ENCODE results near the gene FOXC1.

FOXC1 gene

DNA sequence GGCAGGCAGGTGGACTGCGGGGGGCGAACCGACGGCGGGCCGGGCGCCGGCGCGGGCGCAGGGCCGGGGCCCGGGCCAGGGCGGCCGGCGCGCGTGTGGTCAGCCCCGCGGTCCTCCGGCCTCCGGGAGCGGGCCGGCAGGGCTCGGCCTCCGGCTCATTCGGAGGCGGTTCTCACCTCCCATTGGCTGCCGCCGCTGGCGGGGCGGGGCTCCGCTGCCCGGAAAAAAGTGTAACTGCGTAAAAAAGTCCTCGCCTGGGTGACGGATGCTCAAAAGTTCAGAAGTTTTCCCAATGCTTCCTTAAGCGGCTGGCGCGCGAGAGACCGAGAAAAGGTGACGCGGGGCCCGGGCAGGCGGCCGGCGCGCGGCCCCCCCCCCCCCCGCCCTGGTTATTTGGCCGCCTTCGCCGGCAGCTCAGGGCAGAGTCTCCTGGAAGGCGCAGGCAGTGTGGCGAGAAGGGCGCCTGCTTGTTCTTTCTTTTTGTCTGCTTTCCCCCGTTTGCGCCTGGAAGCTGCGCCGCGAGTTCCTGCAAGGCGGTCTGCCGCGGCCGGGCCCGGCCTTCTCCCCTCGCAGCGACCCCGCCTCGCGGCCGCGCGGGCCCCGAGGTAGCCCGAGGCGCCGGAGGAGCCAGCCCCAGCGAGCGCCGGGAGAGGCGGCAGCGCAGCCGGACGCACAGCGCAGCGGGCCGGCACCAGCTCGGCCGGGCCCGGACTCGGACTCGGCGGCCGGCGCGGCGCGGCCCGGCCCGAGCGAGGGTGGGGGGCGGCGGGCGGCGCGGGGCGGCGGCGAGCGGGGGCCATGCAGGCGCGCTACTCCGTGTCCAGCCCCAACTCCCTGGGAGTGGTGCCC is at the start of gene FOXC1:
Gene FOXC1 (plus strand): TSS at position 268 of the 849 bp plus-strand sequence. CDS start 531 bp downstream, at position 799.
- peak; percentile 31 for DNase-seq (ENCODE audit: low spot score)

DNA sequence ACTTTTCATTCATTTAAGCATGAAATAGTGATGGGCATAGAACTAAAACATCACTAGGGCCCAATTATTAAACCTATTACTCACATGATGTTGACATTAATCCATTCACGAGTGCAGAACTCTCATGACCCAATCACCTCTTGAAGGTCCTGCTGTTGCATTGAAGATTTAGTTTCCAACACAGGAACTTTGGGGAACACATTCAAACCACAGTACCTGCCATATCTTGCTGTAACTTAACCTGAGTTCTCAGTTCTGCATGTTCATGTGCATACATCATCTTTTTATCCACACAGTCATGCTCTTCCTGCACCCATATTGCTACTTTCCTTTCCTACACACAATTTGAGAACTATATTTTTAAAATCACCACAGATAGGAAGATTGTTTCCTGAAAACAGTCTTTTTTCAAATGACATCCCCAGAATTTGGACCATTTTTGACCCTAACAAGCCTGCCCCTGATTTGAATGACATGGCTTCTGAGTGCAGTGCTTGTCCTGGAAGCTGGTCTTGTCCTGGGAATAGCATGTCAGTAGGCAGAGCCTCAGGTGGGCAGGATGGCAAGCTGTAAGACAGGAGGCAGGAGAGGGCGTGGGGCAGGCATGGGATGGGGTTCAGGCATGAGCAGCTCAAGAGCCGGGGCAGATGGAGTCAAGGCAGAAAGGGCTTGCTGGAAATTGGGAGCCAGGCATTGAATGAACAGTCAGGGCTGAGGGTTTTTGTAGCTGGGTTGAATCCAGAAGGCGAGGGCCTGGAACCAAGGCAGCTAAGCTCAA is 49.2 kb upstream of the FOXC1 start:
- DNase-seq (ENCODE audit: low spot score) = no peak

DNA sequence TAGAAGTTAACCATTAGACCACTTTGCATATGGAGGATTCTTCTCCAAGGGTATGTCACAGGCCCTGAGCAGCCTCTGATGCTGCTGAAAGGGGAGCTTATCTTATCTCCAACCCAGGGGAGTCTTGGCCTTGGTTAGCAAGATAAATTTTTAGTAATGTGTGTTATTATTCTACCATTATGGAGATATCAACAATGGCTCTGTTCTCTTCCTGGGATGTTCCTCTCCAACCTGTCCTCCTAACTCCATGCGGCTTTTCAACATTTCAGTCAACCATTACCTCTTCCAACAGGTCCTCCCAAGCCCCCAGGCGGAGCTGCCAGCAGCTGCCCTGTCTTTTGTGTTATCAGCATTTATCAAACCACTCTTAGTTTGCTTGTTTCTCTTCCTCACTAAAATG is 48.4 kb upstream of the FOXC1 start:
- no peak for DNase-seq (ENCODE audit: low spot score)

GRCh38 chr6:1562171-1562955 is 47.4 kb upstream of the FOXC1 start:
- DNase-seq (ENCODE audit: low spot score) = no peak

DNA sequence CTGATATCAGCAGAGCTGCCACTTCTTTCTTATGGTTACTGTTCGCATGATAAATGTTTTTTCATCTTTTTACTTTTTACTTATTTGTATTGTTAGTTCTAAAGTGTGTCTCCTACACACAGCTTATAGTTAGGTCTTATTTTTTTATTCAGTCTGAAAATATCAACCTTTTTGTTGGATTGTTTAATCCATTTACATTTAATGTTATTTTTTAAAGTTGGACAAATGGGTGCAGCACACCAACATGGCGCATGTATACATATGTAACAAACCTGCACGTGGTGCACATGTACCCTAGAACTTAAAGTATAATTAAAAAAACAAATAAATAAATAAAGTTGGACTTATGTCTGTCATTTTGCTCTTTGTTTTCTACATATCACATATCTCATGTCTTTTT is 40.3 kb upstream of the FOXC1 start:
- no peak for DNase-seq (ENCODE audit: low spot score)

DNA sequence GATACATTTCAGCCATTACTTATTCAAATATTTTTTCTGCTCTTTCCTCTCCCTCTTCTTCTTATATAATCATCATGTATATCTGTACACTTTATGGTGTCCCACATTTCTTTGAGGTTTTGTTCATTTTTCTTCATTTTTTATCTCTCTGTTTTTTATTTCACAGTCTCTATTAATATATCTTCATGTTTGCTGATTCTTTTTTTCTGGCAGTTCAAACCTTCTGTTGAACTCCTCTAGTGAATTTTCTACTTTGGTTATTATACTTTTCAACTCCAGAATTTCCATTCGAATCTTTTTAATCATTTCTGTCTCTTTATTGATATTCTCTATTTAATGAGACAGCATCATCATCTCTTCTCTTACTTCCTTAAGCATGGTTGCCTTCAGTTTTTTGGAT is 38.9 kb upstream of the FOXC1 start:
- no peak for DNase-seq (ENCODE audit: low spot score)

GRCh38 chr6:1572892-1573291 is 36.8 kb upstream of the FOXC1 start:
- DNase-seq (ENCODE audit: low spot score) = no peak

DNA sequence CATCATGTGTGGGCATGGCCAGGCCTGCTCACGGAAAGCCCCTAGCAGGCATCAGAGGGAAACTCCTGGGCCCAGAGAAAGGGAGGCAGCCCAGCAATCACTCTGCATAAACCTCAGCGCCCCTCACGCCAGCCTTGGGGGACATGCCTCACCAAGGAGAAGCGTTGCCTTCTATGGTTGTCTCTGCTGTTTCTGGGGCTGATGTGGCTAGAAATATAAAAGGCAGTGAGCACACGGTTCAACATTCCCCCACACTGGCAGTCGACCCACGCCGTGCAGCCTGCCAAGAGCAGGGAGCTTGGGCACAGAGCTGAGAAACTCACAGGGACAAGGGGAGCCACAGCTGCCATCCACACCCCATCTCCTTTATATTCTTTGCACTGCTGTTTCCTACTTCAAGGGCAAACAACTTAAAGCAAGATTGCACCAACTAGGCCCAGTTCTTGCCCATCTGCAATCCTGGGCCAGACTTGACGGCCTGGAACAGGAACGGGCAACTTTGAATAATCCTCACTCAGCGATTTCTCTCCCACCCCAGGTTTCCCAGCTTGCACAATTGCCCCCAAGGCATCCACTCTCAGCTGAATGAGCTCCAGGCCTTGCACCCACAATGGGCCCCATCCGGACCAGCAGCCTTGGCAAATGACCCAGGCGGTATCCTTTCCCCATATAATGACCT is 35.5 kb upstream of the FOXC1 start:
- DNase-seq (ENCODE audit: low spot score) = peak; percentile 64

GRCh38 chr6:1574890-1575209 is 34.9 kb upstream of the FOXC1 start:
- no peak for DNase-seq (ENCODE audit: low spot score)

GRCh38 chr6:1575210-1576041 is 34.3 kb upstream of the FOXC1 start:
- no peak for DNase-seq (ENCODE audit: low spot score)

GRCh38 chr6:1576166-1576565 is 33.5 kb upstream of the FOXC1 start:
- no peak for DNase-seq (ENCODE audit: low spot score)

DNA sequence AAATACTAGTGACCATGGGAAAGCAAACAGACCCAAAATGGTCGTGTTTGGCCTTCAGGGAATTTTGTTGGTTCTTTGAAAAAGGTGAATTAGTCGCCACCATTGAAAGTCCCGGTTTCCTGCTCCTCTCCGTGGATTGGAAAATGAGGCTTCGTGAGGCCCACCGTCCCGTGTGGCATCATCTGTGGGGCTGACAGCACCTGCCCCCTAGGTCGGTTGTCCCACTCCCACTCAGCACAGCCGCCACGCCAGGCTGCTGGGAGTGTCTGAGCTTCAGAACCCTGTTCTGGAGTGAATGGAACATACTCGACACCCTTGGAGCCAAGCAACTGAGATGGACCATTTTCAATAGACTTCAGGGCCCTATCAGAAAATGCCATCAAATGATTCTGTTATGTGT is 33.0 kb upstream of the FOXC1 start:
- no peak for DNase-seq (ENCODE audit: low spot score)

DNA sequence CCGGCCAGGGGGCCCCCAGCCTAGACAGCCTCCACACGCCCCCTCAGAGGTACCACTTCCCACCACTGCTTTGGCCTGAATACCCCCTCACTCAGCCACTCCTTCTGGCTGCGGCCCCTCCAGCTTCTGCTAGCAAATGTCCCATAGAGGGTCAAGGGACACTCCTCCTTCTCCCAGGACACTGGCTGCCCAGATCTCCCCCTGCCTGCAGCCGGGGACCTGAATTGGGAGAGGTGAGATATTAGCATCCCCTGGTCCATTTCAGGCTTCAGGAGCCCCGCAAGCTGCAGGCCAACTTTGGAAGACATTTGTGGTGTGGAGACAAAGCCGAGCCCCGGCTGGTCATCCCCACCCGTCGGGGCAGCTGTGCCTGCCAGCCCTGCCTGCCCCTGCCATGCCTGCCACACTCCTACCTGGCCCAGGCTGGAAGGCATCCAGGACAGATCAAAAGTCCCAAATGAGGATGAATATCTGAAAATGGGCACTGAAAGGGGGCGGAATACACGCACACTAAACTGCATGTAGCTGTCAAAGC is 32.5 kb upstream of the FOXC1 start:
- DNase-seq (ENCODE audit: low spot score) = no peak

- no peak for DNase-seq (ENCODE audit: low spot score)
These were observed 31.6 kb upstream of the FOXC1 start for GRCh38 chr6:1577896-1578745.

- no peak for DNase-seq (ENCODE audit: low spot score)
These were observed 30.6 kb upstream of the FOXC1 start for GRCh38 chr6:1579096-1579495.

- DNase-seq (ENCODE audit: low spot score) = no peak
These were observed 29.6 kb upstream of the FOXC1 start for GRCh38 chr6:1580109-1580508.

DNA sequence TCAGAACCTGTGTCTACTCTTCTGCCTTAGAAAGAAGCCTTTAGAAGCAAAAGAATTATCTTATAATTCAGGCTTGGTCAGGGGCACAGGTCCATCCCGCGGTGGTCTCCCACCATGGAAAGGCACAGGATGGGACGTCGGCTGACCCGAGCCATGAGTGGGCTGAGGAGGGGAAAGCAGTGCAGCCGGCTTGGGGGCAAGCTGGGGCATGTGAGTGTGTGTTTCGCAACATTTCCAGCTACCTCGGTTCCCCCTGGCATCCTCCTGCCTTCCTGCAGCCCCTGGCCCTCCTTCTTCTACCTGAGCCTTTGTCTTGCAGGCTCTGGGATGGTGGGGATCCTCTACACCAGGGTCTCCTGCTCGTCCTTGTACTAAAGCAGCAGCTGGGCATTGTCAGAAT is 29.1 kb upstream of the FOXC1 start:
- DNase-seq (ENCODE audit: low spot score) = no peak

DNA sequence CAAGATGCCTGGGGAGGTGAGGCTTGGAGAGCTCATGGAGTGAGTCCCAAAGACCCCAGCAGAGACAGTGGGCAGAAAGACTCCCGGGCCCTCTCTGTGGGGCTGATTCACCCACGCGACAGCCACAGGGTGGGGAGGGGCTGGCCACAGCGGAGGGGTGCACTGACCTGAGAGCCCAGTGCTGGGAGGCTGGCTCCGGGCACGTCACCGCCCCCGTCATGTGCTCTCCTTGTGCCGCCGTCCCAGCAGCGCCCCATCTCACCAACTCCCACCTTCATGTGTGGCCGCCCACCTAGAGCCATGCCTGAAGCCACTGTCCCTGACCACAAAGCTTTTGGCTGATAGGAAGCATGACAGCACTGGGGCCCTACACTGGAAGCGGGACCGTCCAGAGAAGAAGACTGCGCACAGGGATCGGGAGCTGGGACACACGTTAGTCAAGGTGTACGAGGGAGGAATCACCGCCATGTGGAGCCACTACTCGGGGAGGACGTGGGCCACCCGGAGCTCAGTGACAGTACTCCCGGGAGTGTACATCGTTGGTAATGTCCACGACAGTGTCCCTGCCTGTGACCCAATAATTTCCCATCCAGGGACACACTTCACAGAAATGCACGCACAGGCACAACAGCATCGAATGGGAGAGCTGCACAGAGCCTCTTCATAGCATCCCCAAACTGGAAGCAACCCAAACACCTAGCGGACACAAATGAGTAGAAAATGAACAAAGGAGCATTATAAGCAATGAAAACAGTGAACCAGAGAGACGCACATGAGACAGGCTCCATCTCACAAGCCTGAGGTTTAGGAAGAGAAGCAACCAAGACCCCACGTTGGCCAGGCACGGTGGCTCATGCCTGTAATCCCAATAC is 28.4 kb upstream of the FOXC1 start:
- peak; percentile 76 for DNase-seq (ENCODE audit: low spot score)

DNA sequence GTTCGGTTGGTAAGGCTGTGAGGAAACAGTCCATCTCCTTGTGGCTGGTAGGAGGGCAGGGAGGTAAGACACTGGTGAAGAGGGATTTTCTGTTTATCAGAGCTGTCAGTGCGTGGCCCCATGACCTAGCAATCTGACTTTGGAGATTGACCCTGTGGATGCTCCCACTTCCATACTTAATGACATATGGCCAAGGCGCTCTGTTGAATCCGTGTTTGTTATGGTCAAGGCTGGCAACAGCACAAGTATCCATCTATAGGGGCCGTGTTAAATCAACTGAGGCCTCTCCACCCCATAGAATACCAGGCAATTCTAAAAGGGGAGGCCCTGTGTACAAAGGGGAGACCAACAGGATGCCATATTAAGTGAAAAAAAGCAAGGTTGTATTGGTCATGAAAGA is 25.6 kb upstream of the FOXC1 start:
- DNase-seq (ENCODE audit: low spot score) = no peak

All from globus pallidus (tissue), 1 donor.